Ovary (tissue), 3 donors: Measurements from ENCODE around the gene GGTLC1.

Experiments used
- CTCF ChIP-seq, 3 donors: fragments of 450-650 bp in 2 of 3; fragments of 200-600 bp in 1 of 3; IDR thresholded peaks; one replicate each; pipeline versions ENCODE4 v1.5.1 to v1.8.0; 2016 to 2022; ENCODE audit warnings: antibody characterized with exemption in 3 of 3, mild to moderate bottlenecking in 1 of 3
- EP300 ChIP-seq: sonication (generic); formaldehyde crosslinking; IDR thresholded peaks from one replicate; pipeline ENCODE4 v1.6.1; 2017; ENCODE audit warnings: antibody characterized with exemption
- donor health status: DM: no; HTN: no; CAD: no.

- no peak for TF ChIP-seq CTCF (IDR thresholded peaks at IDR 0.05)
- no peak for TF ChIP-seq EP300
Observed at GRCh38 chr20:24033151-24033550, 44.6 kb upstream of the GGTLC1 start.
